K562 (cell line): Measurements from ENCODE around the gene KHSRP. TPM values are rescaled to one million over a fixed set of nuclear protein-coding genes. Genes with fewer than 3 reads are reported as not detected.
A peak's percentile ranks its signal among the peaks of the same experiment; 100 is the strongest.

Source experiments
- ATAC-seq: fragments of 200-7000 bp; cut with Tn5 transposase; 3 replicates; pipeline ENCODE4 v1.9.1; 2020; ENCODE audit warnings: moderate library complexity
- BruUV-seq: library from RNA; stranded (reverse); fragments of 400-500 nt; replicated peaks from 2 replicates; lab custom pipeline; 2021; lab: Mats Ljungman, UMichigan
- CTCF ChIA-PET: fragments of 300-600 bp; formaldehyde crosslinking; extraction: SDS; loops from one replicate; lab custom pipeline; 2021; ENCODE audit warnings: low intra/inter-chr PET ratio; lab: Yijun Ruan, JAX
- POLR2A ChIA-PET: fragments of 300-600, 350-650 bp; sonication (Branson Sonifier 250); formaldehyde crosslinking; extraction: SDS; loops from one replicate; lab custom pipeline; 2021; ENCODE audit warnings: antibody characterized with exemption, inconsistent platforms; lab: Yijun Ruan, JAX
- DNase-seq, 4 experiments: peaks; one replicate each; pipeline versions ENCODE4 v3.0.0 to v3.0.0-alpha.2; 2011 to 2018; ENCODE audit warnings: low spot score in 3 of 4, mixed read lengths in 3 of 4; ENCODE audit errors: extremely low read depth in 1 of 4
- FAIRE-seq: peaks from 2 replicates; lab custom pipeline; 2011; peaks lifted over from hg19 to GRCh38; lab: Jason Lieb, UNC
- H2AFZ ChIP-seq: 2 replicates; pipeline ENCODE4 v1.6.0; 2011; ENCODE audit warnings: low read depth, low read length, control low read depth, inconsistent platforms
- H3K27ac ChIP-seq: fragments of 200-600 bp; 3 replicates; pipeline ENCODE4 v1.8.0; 2011; ENCODE audit warnings: low read depth, mild to moderate bottlenecking, control low read depth, inconsistent platforms, low read length, moderate library complexity, mixed read lengths; ENCODE audit errors: extremely low read depth
- H3K27me3 ChIP-seq, 2 experiments: fragments of 300-600 bp in 1 of 2; 2 replicates in 1 of 2; 3 replicates in 1 of 2; pipeline versions ENCODE4 v1.6.0 to v1.8.0; 2011; ENCODE audit warnings: inconsistent platforms in 2 of 2, low read length in 2 of 2, mild to moderate bottlenecking in 1 of 2, mixed read lengths in 1 of 2, moderate library complexity in 1 of 2; ENCODE audit not compliant: control insufficient read depth in 2 of 2, insufficient read depth in 2 of 2
- H3K36me3 ChIP-seq: fragments of 300-600 bp; 3 replicates; pipeline ENCODE4 v1.8.0; 2011; ENCODE audit warnings: mild to moderate bottlenecking, low read length, inconsistent platforms; ENCODE audit not compliant: control insufficient read depth, insufficient read depth
- H3K4me1 ChIP-seq, 2 experiments: fragments of 200-600 bp in 1 of 2; replicated peaks in 1 of 2; 2 replicates in 1 of 2; 3 replicates in 1 of 2; pipeline versions ENCODE4 v1.5.1 to v1.8.0; 2011; ENCODE audit warnings: inconsistent platforms in 2 of 2, low read length in 2 of 2, mild to moderate bottlenecking in 1 of 2, mixed read lengths in 1 of 2, moderate library complexity in 1 of 2; ENCODE audit not compliant: control insufficient read depth in 2 of 2, insufficient read depth in 2 of 2
- H3K4me2 ChIP-seq: 2 replicates; pipeline ENCODE4 v1.6.1; 2011; ENCODE audit warnings: low read length, control low read depth, inconsistent platforms, mixed read lengths; ENCODE audit not compliant: insufficient read depth
- H3K4me3 ChIP-seq: fragments of 200-600 bp; sonication (generic), shearing (Covaris generic); 2 replicates; pipeline ENCODE4 v1.5.1; 2016; ENCODE audit warnings: control low read depth, inconsistent platforms
- H3K79me2 ChIP-seq: fragments of 200-600 bp; 3 replicates; pipeline ENCODE4 v1.8.0; 2011; ENCODE audit warnings: low read length, inconsistent platforms; ENCODE audit not compliant: control insufficient read depth, insufficient read depth
- H3K9ac ChIP-seq, 2 experiments: 2 replicates each; pipeline versions ENCODE4 v1.6.0 to v1.6.1; 2011; ENCODE audit warnings: low read depth in 2 of 2, low read length in 2 of 2, control low read depth in 1 of 2, inconsistent platforms in 1 of 2, mild to moderate bottlenecking in 1 of 2, mixed read lengths in 1 of 2; ENCODE audit not compliant: insufficient read depth in 1 of 2
- H3K9me1 ChIP-seq: one replicate; pipeline ENCODE4 v1.6.0; 2011; ENCODE audit warnings: inconsistent platforms, mild to moderate bottlenecking, low read length, moderate library complexity; ENCODE audit not compliant: control insufficient read depth, insufficient read depth
- H3K9me3 ChIP-seq: replicated peaks from 2 replicates; pipeline ENCODE4 v1.5.1; 2011; ENCODE audit warnings: low read depth, low read length, inconsistent platforms; ENCODE audit not compliant: control insufficient read depth, insufficient read depth
- H4K20me1 ChIP-seq: replicated peaks from 2 replicates; pipeline ENCODE4 v1.6.1; 2011; ENCODE audit warnings: low read length, inconsistent platforms, mixed read lengths; ENCODE audit not compliant: control insufficient read depth, insufficient read depth
- BHLHE40 ChIP-seq: IDR thresholded peaks from 2 replicates; pipeline ENCODE4 v1.6.1; 2011; ENCODE audit warnings: low read length, improper control_type of control experiment
- CBFA2T2 ChIP-seq: fragments of 450-650 bp; conservative IDR thresholded peaks from 2 replicates; pipeline ENCODE4 v1.6.1; 2017; ENCODE audit warnings: mild to moderate bottlenecking
- DNMT1 ChIP-seq: fragments of 450-650 bp; IDR thresholded peaks from 2 replicates; pipeline ENCODE4 v1.6.1; 2016; ENCODE audit warnings: antibody characterized with exemption, mild to moderate bottlenecking
- JUN ChIP-seq, 2 experiments: sonication (generic) in 1 of 2; formaldehyde crosslinking in 1 of 2; IDR thresholded peaks; 2 replicates each; pipeline versions ENCODE4 v1.6.1 to v1.8.0; 2012 to 2022; ENCODE audit warnings: borderline replicate concordance in 2 of 2, mild to moderate bottlenecking in 2 of 2, improper control_type of control experiment in 1 of 2, low read depth in 1 of 2, low read length in 1 of 2, missing genetic modification reagents in 1 of 2
- KLF10 ChIP-seq: fragments of 250-450 bp; sonication (Bioruptor Pico); IDR thresholded peaks from 2 replicates; pipeline ENCODE4 v1.6.1; 2021; ENCODE audit warnings: matching md5 sums
- PRMT5 ChIP-seq: sonication (generic); formaldehyde crosslinking; IDR thresholded peaks from 2 replicates; pipeline ENCODE4 v1.5.0; 2020; ENCODE audit warnings: missing genetic modification reagents
- REST ChIP-seq, 2 experiments: fragments of 450-650 bp; formaldehyde crosslinking in 1 of 2; IDR thresholded peaks; 2 replicates each; pipeline versions ENCODE4 v1.4.0 to v1.6.1; 2014 to 2020; ENCODE audit warnings: mild to moderate bottlenecking in 2 of 2, borderline replicate concordance in 1 of 2, low read depth in 1 of 2
- TFE3 ChIP-seq: fragments of 450-650 bp; formaldehyde crosslinking; IDR thresholded peaks from 2 replicates; pipeline ENCODE4 v1.4.0; 2020; ENCODE audit warnings: mild to moderate bottlenecking, mixed read lengths
- USF2 ChIP-seq: sonication (generic); formaldehyde crosslinking; IDR thresholded peaks from 2 replicates; pipeline ENCODE4 v1.5.0; 2020; ENCODE audit warnings: missing genetic modification reagents
- WGBS: fragments of 100-300 bp; shearing (Covaris generic); methylation state at CpG from one replicate; pipeline ENCODE4 v1.1.6; 2016; ENCODE audit warnings: low coverage, mixed read lengths; ENCODE audit not compliant: insufficient coverage; ENCODE audit errors: missing lambda C conversion rate; 5-methylcytosine and 5-hydroxymethylcytosine counted together
- in situ Hi-C: fragments of 300-500 bp; cut with MboI; formaldehyde crosslinking; loops from 4 replicates; pipeline ENCODE4 v1.15.0; 2018; ENCODE audit warnings: inconsistent platforms, mixed read lengths
- intact Hi-C: fragments of 100-400 bp; cut with micrococcal nuclease; formaldehyde crosslinking; loops from 2 replicates; pipeline ENCODE4 v1.14.2; 2022
- polyA plus RNA-seq, 8 experiments: library from polyadenylated mRNA; depleted of rRNA in 4 of 8; stranded (reverse) in 5 of 8; unstranded in 3 of 8; fragments of >200 nt; fragmentation: Nextera tagmentation in 2 of 8; fragmentation: Illumina TruSeq in 1 of 8; extraction: Ambion mirVana in 2 of 8; extraction: Trizol in 1 of 8; gene quantifications; 2 replicates each; pipeline versions ENCODE4 v1.2.1 to v1.2.3, GENCODE V29; 2011 to 2014; ENCODE audit warnings: inconsistent platforms in 1 of 8, missing spikeins in 1 of 8
- total RNA-seq, 7 experiments: library from RNA; depleted of rRNA in 6 of 7; stranded (reverse); fragments of >200 nt in 6 of 7; fragmentation: Illumina TruSeq in 2 of 7; extraction: Trizol in 2 of 7; gene quantifications; 2 replicates each; pipeline versions ENCODE4 v1.2.1 to v1.2.3, GENCODE V29; 2011 to 2021; ENCODE audit warnings: low replicate concordance in 1 of 7

The KHSRP gene
- total and polyA plus RNA-seq, 9 of the 15 experiments (the other 6 are each of a cell fraction or from before 2014, with no cell fraction given) = 4.2 to 564 (median 139) TPM

- FAIRE-seq = no peak
- ATAC-seq = no peak
- CTCF ChIA-PET = no interaction called here
- H4K20me1 ChIP-seq = no peaks in the 10 kb centered on the region
- no peak within 1 kb of the TSS for H2AFZ ChIP-seq
- no peaks in the 10 kb centered on the region for H3K9me3 ChIP-seq
- H3K27ac ChIP-seq = no peak within 1 kb of the TSS
- intact Hi-C loops = no loop called here
- POLR2A ChIA-PET = no interaction called here
- H3K4me2 ChIP-seq = no peak within 1 kb of the TSS
- 28% methylated on average over 29 of the region's 65 CpGs for WGBS
- no peaks in the 10 kb centered on the region for H3K36me3 ChIP-seq
- H3K4me1 ChIP-seq = peaks cover 3 to 38% of the 10 kb centered on the region in 2 experiments; a peak in 3 of 5 replicates
- H3K9ac ChIP-seq = peak within 1 kb of the TSS in 1 of 2 experiments; percentile 53; a peak in 2 of 4 replicates
- 0 out of 3 replicates have a peak, but pooled peaks cover 3% of the 10 kb centered on the region for H3K79me2 ChIP-seq
- no TSS peak for BruUV-seq
- no peak within 1 kb of the TSS for H3K4me3 ChIP-seq
- in situ Hi-C loops = no loop called here
- H3K27me3 ChIP-seq = peaks cover 8 to 21% of the 10 kb centered on the region in 2 experiments
- no peak for DNase-seq
- no peaks in the 10 kb centered on the region for H3K9me1 ChIP-seq
- TF ChIP-seq DNMT1 (no peak), TFE3 (CRISPR knock-in tag) (peak; percentile 94), CBFA2T2 (peak; percentile 54), KLF10 (no peak), JUN (IDR thresholded peaks at IDR 0.05; ENCODE audit: borderline replicate concordance, low read depth, low read length) (no peak), JUN (CRISPR knock-in tag; IDR thresholded peaks at IDR 0.05; ENCODE audit: borderline replicate concordance) (no peak), REST (IDR thresholded peaks at IDR 0.05; ENCODE audit: borderline replicate concordance) (0 out of 2 replicates have a peak, but pooled peaks have one; percentile 18), REST (CRISPR knock-in tag; IDR thresholded peaks at IDR 0.05; ENCODE audit: low read depth) (no peak), USF2 (CRISPR knock-in tag) (peak; percentile 83), PRMT5 (CRISPR knock-in tag) (no peak), BHLHE40 (peak; percentile 59)
Measured at GRCh38 chr19:6464070-6464873, 39.7 kb upstream of the KHSRP start, which contains the start of gene CRB3. CRB3 (plus strand) TSS chr19:6464271; CDS start chr19:6464702, 431 bp downstream.
